GM11168 (cell line): Measurements from ENCODE around the gene RBM22.

Experiments used
- in situ Hi-C: fragments of 300-500 bp; cut with MboI; formaldehyde crosslinking; loops from one replicate; pipeline ENCODE4 v1.12.0; 2022; ENCODE audit warnings: low sequenced_read_pairs; ENCODE audit not compliant: unreplicated experiment

The RBM22 gene

GRCh38 chr5:150674341-150674821 lies 26.5 kb downstream of the RBM22 start:
- in situ Hi-C loops = loop anchor here (25.0 kb wide), 1 partner anchor 212 kb away; no protein-coding TSS in a partner anchor

DNA sequence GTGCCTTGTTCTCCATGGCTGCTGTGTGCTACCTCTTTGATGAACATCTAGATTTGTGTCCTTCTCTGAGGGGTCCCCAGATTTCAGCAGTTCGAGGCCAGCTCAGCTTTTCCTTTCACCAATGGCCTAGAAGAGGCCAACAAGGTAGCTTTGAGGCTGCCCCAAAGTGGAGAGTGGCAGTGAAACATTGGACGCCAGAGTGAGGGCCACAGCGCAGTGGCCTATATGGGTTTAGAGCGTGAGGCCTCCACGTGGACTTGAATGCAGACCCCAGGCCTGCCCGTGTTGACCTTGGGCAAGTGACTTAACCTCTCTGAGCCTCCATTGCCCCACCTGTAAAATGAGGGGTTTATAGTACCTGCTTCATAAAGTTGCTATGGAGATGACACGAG lies 28.0 kb downstream of the RBM22 start:
- in situ Hi-C loops = loop anchor here (25.0 kb wide), 1 partner anchor 211 kb away; no protein-coding TSS in a partner anchor

- in situ Hi-C loops = loop anchor here (25.0 kb wide), 1 partner anchor 210 kb away; no protein-coding TSS in a partner anchor
Measured at GRCh38 chr5:150672237-150672883, 28.5 kb downstream of the RBM22 start.

- in situ Hi-C loops = loop anchor here (25.0 kb wide), 1 partner anchor 209 kb away; no protein-coding TSS in a partner anchor
Measured at GRCh38 chr5:150671509-150672236, 29.2 kb downstream of the RBM22 start.

- in situ Hi-C loops = loop anchor here (25.0 kb wide), 1 partner anchor 209 kb away; no protein-coding TSS in a partner anchor
Measured at GRCh38 chr5:150670948-150671310, 29.9 kb downstream of the RBM22 start.

DNA sequence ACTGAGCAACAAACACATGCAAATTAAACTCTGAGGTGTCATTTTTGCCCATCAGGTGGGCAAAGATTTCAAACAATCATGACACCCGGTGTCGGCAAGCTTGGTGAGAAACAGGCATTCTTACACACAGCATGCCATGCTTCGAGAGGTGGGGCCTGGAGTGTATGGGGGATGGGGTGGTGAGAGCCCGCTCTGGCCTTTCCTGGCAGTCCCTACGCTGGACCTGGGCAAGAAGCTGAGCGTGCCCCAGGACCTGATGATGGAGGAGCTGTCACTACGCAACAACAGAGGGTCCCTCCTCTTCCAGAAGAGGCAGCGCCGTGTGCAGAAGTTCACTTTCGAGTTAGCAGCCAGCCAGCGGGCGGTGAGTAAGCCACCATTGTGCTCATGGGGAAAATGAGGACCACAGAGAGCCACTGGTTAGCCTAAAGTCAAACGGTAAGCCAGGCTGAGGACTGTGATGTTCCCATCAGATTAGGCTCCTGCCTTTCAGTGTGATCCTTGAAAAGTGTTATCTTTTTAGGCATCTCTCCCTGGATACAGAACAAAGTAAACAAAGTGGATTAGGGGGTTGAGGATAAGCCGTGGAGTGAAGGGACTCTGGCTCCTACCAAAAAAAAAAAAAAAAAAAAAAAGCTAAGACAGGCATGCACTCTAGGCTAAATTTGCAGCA lies 30.5 kb downstream of the RBM22 start:
- in situ Hi-C loops = loop anchor here (25.0 kb wide), 1 partner anchor 208 kb away; no protein-coding TSS in a partner anchor

GRCh38 chr5:150665044-150665443 lies 35.8 kb downstream of the RBM22 start:
- in situ Hi-C loops = loop anchor here (25.0 kb wide), 1 partner anchor 203 kb away; no protein-coding TSS in a partner anchor

GRCh38 chr5:150663936-150664335 lies 36.9 kb downstream of the RBM22 start:
- in situ Hi-C loops = loop anchor here (25.0 kb wide), 1 partner anchor 202 kb away; no protein-coding TSS in a partner anchor

GRCh38 chr5:150662731-150663516 lies 37.9 kb downstream of the RBM22 start:
- in situ Hi-C loops = loop anchor here (25.0 kb wide), 1 partner anchor 201 kb away; no protein-coding TSS in a partner anchor

DNA sequence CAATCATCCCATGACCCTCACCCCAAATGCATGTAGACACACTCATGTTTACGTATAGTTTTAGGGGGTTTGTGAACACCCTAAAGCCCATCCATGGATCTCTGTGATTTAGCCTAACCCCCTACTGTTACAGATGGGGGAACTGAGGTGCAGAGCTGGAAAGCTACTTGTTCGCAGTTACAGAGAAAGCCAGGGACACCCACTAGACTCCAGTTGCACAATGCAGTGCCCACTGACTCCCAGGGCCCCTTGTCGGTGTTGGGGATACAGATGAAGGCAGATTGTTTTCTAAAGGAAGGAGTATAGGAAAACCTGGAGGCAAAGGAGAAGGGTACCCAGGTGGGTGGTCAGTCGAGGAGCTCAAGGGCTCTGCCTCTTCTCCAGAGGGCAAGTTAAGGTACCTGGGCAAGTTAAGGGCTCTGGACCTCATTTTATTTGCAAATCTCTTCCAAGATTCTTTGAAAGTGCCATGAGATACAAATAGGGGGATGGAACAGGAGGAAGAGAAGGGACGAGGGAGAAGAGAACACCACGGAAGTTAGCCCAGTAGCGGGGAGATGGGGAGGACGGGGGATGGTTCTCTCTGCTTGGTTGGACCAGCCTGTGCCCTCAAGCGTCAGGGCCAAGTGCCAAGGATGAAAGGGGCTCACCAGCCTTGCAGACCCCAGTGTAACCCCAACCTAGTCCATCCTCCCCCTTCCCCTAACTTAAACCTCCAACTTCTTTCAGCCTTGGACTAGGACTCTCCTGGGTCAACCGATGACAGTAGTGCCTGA lies 38.9 kb downstream of the RBM22 start:
- in situ Hi-C loops = loop anchor here (25.0 kb wide), 1 partner anchor 200 kb away; no protein-coding TSS in a partner anchor

DNA sequence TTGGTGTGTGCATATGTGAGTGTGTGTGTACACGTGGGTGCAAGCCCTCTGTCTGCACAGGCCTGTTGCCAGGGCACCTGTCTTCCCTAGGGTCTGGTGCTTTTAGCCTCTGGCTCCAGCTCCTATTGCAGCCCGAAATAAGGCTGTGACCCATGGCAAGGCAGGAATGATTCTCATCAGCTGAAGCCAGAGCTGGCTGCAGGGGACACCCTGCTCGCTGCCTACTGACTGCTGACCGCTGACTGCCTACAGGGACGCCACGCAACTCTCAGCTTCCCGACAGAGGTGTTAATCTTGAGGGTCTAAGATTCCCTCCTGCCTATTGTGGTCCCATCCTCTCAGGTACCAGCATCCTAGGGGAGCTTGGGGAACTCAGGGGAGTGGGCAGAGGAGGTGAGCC lies 39.8 kb downstream of the RBM22 start, which contains the start of gene MYOZ3:
MYOZ3 (plus strand) TSS at position 166 of the 400 bp plus-strand sequence. CDS start 1,691 bp downstream, outside the sequence.
- in situ Hi-C loops = loop anchor here (25.0 kb wide), 1 partner anchor 199 kb away; no protein-coding TSS in a partner anchor

- in situ Hi-C loops = loop anchor here (25.0 kb wide), 1 partner anchor 198 kb away; no protein-coding TSS in a partner anchor
Measured at GRCh38 chr5:150660108-150660831, 40.6 kb downstream of the RBM22 start.

GRCh38 chr5:150659360-150660107 lies 41.3 kb downstream of the RBM22 start:
- in situ Hi-C loops = loop anchor here (25.0 kb wide), 1 partner anchor 197 kb away; no protein-coding TSS in a partner anchor

DNA sequence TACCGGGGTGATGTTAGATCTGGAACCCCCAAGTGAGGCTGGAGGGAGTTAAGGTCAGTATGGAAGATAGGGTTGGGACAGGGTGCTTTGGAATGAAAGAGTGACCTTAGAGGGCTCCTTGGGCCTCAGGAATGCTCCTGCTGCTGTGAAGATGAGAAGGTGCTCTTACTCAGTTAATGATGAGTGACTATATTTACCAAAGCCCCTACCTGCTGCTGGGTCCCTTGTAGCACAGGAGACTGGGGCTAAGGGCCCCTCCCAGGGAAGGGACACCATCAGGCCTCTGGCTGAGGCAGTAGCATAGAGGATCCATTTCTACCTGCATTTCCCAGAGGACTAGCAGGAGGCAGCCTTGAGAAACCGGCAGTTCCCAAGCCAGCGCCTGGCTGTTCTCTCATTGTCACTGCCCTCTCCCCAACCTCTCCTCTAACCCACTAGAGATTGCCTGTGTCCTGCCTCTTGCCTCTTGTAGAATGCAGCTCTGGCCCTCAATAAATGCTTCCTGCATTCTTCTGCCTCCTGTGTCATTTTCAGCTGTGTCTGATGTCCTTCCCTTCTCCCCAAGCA lies 42.1 kb downstream of the RBM22 start:
- in situ Hi-C loops = loop anchor here (25.0 kb wide), 1 partner anchor 196 kb away; no protein-coding TSS in a partner anchor

GRCh38 chr5:150658121-150658520 lies 42.7 kb downstream of the RBM22 start:
- in situ Hi-C loops = loop anchor here (25.0 kb wide), 1 partner anchor 196 kb away; no protein-coding TSS in a partner anchor
